IMR-90 (cell line): ENCODE results near the gene BTBD3. TPM values are rescaled to one million over a fixed set of nuclear protein-coding genes. Genes with fewer than 3 reads are reported as not detected.

Source experiments
- ATAC-seq: fragments of 200-7000 bp; cut with Tn5 transposase; 2 replicates; pipeline ENCODE4 v1.9.1; 2020; ENCODE audit warnings: low read depth, mild to moderate bottlenecking, moderate library complexity
- BruUV-seq: library from RNA; stranded (reverse); fragments of 400-500 nt; replicated peaks from 2 replicates; lab custom pipeline; 2021; lab: Mats Ljungman, UMichigan
- CTCF ChIA-PET: fragments of 300-600 bp; formaldehyde crosslinking; extraction: SDS; loops from one replicate; lab custom pipeline; 2021; ENCODE audit warnings: antibody characterized with exemption; lab: Yijun Ruan, JAX
- POLR2A ChIA-PET: fragments of 300-600 bp; sonication (Branson Sonifier 250); formaldehyde crosslinking; loops from one replicate; lab custom pipeline; 2022; ENCODE audit warnings: antibody characterized with exemption; ENCODE audit not compliant: unreplicated experiment; lab: Charles Lee
- DNase-seq: peaks from one replicate; pipeline ENCODE4 v3.0.0; 2013
- H2AFZ ChIP-seq: replicated peaks from 2 replicates; pipeline ENCODE3; 2013; ENCODE audit warnings: low read length, mild to moderate bottlenecking; ENCODE audit not compliant: poor library complexity
- H2AK5ac ChIP-seq: 2 replicates; pipeline ENCODE4 v1.6.1; 2013; ENCODE audit warnings: low read depth, low read length, inconsistent platforms
- H2AK9ac ChIP-seq: replicated peaks from 2 replicates; pipeline ENCODE3; 2013; ENCODE audit warnings: mild to moderate bottlenecking, low read depth, low read length, moderate library complexity; ENCODE audit not compliant: poor library complexity
- H2BK120ac ChIP-seq: 2 replicates; pipeline ENCODE4 v1.6.1; 2013; ENCODE audit warnings: low read depth, low read length, inconsistent platforms
- H2BK15ac ChIP-seq: 3 replicates; pipeline ENCODE4 v1.6.1; 2013; ENCODE audit warnings: low read depth, low read length, inconsistent platforms
- H2BK20ac ChIP-seq: 2 replicates; pipeline ENCODE4 v1.6.1; 2013; ENCODE audit warnings: low read depth, mild to moderate bottlenecking, inconsistent platforms, low read length, moderate library complexity
- H2BK5ac ChIP-seq: 2 replicates; pipeline ENCODE4 v1.6.1; 2013; ENCODE audit warnings: mild to moderate bottlenecking, low read depth, low read length, inconsistent platforms; ENCODE audit not compliant: poor library complexity, severe bottlenecking
- H3K14ac ChIP-seq: replicated peaks from 2 replicates; pipeline ENCODE4 v1.6.1; 2013; ENCODE audit warnings: low read depth, low read length, inconsistent platforms
- H3K18ac ChIP-seq: 2 replicates; pipeline ENCODE4 v1.6.1; 2013; ENCODE audit warnings: low read depth, low read length, control low read depth
- H3K23ac ChIP-seq: 2 replicates; pipeline ENCODE4 v1.6.1; 2013; ENCODE audit warnings: low read depth, low read length, inconsistent platforms
- H3K27ac ChIP-seq: 2 replicates; pipeline ENCODE4 v1.5.1; 2013; ENCODE audit warnings: mild to moderate bottlenecking, control low read depth, low read length; ENCODE audit not compliant: insufficient read depth
- H3K27me3 ChIP-seq: 2 replicates; pipeline ENCODE4 v1.6.1; 2013; ENCODE audit warnings: low read length; ENCODE audit not compliant: control insufficient read depth, insufficient read depth
- H3K36me3 ChIP-seq: 2 replicates; pipeline ENCODE4 v1.6.1; 2013; ENCODE audit warnings: low read length, mixed read lengths; ENCODE audit not compliant: control insufficient read depth, insufficient read depth
- H3K4ac ChIP-seq: 2 replicates; pipeline ENCODE4 v1.6.1; 2013; ENCODE audit warnings: low read depth, low read length, inconsistent platforms
- H3K4me1 ChIP-seq: 2 replicates; pipeline ENCODE4 v1.6.1; 2013; ENCODE audit warnings: low read length, mixed read lengths; ENCODE audit not compliant: control insufficient read depth, insufficient read depth
- H3K4me2 ChIP-seq: 2 replicates; pipeline ENCODE4 v1.6.1; 2013; ENCODE audit warnings: low read depth, mild to moderate bottlenecking, control low read depth, low read length, moderate library complexity
- H3K4me3 ChIP-seq: 2 replicates; pipeline ENCODE4 v1.5.1; 2013; ENCODE audit warnings: low read depth, mild to moderate bottlenecking, control low read depth, low read length, moderate library complexity; ENCODE audit not compliant: insufficient read depth
- H3K56ac ChIP-seq: 2 replicates; pipeline ENCODE4 v1.6.1; 2013; ENCODE audit warnings: low read length, inconsistent platforms; ENCODE audit not compliant: insufficient read depth; ENCODE audit errors: extremely low read depth
- H3K79me1 ChIP-seq, 2 experiments: 2 replicates each; pipeline ENCODE4 v1.6.1; 2013; ENCODE audit warnings: low read length in 2 of 2, inconsistent platforms in 1 of 2, low read depth in 1 of 2
- H3K9ac ChIP-seq: 2 replicates; pipeline ENCODE4 v1.6.1; 2013; ENCODE audit warnings: low read depth, low read length, control low read depth
- H3K9me1 ChIP-seq: 2 replicates; pipeline ENCODE4 v1.6.1; 2013; ENCODE audit warnings: low read length, inconsistent platforms; ENCODE audit not compliant: insufficient read depth
- H3K9me3 ChIP-seq: 2 replicates; pipeline ENCODE4 v1.6.1; 2013; ENCODE audit warnings: low read length; ENCODE audit not compliant: control insufficient read depth, insufficient read depth
- H4K20me1 ChIP-seq: 2 replicates; pipeline ENCODE4 v1.6.1; 2013; ENCODE audit warnings: low read length, inconsistent platforms; ENCODE audit not compliant: insufficient read depth
- H4K5ac ChIP-seq: 2 replicates; pipeline ENCODE4 v1.6.1; 2013; ENCODE audit warnings: mild to moderate bottlenecking, low read depth, low read length, control low read depth
- H4K8ac ChIP-seq, 2 experiments: 2 replicates each; pipeline ENCODE4 v1.6.1; 2013; ENCODE audit warnings: low read depth in 2 of 2, low read length in 2 of 2, control low read depth in 1 of 2, inconsistent platforms in 1 of 2
- H4K91ac ChIP-seq: 2 replicates; pipeline ENCODE4 v1.6.1; 2013; ENCODE audit warnings: low read depth, low read length, inconsistent platforms; ENCODE audit not compliant: insufficient read depth
- BHLHE40 ChIP-seq: fragments of 150-350 bp; IDR thresholded peaks from 2 replicates; pipeline ENCODE4 v1.6.1; 2016; ENCODE audit warnings: mild to moderate bottlenecking, low read depth, low read length
- CEBPB ChIP-seq: IDR thresholded peaks from 2 replicates; pipeline ENCODE4 v1.6.1; 2012; ENCODE audit warnings: low read depth, low read length, improper control_type of control experiment
- CHD1 ChIP-seq: IDR thresholded peaks from 2 replicates; pipeline ENCODE4 v1.6.1; 2012; ENCODE audit warnings: low read depth, low read length, improper control_type of control experiment
- CTCF ChIP-seq: conservative IDR thresholded peaks from 2 replicates; pipeline ENCODE4 v1.5.1; 2012; ENCODE audit warnings: mild to moderate bottlenecking, low read depth, low read length, improper control_type of control experiment
- MAFK ChIP-seq: IDR thresholded peaks from 2 replicates; pipeline ENCODE4 v1.6.1; 2012; ENCODE audit warnings: low read depth, low read length, improper control_type of control experiment
- MAZ ChIP-seq: IDR thresholded peaks from 2 replicates; pipeline ENCODE4 v1.6.1; 2012; ENCODE audit warnings: low read depth, mild to moderate bottlenecking, low read length, improper control_type of control experiment, moderate library complexity, borderline replicate concordance
- MXI1 ChIP-seq: IDR thresholded peaks from 2 replicates; pipeline ENCODE4 v1.6.1; 2012; ENCODE audit warnings: low read depth, mild to moderate bottlenecking, low read length, moderate library complexity, borderline replicate concordance
- NFE2L2 ChIP-seq: fragments of 150-350 bp; IDR thresholded peaks from 2 replicates; pipeline ENCODE4 v1.6.1; 2016; ENCODE audit warnings: low read depth, mild to moderate bottlenecking, low read length
- POLR2A ChIP-seq: IDR thresholded peaks from 2 replicates; pipeline ENCODE4 v1.6.1; 2012; ENCODE audit warnings: mild to moderate bottlenecking, low read depth, low read length
- RAD21 ChIP-seq: IDR thresholded peaks from 2 replicates; pipeline ENCODE4 v1.6.1; 2012; ENCODE audit warnings: low read length, improper control_type of control experiment
- RCOR1 ChIP-seq: IDR thresholded peaks from 2 replicates; pipeline ENCODE4 v1.6.1; 2012; ENCODE audit warnings: mild to moderate bottlenecking, low read length, improper control_type of control experiment; ENCODE audit not compliant: insufficient replicate concordance
- SMC3 ChIP-seq: fragments of 150-350 bp; IDR thresholded peaks from 2 replicates; pipeline ENCODE4 v1.6.1; 2016; ENCODE audit warnings: low read depth, mild to moderate bottlenecking, antibody characterized with exemption, low read length, moderate library complexity
- WGBS, 2 experiments: methylation state at CpG; one replicate each; pipeline versions ENCODE4 v1.1.5 to v1.1.7; 2013; ENCODE audit warnings: missing lambda C conversion rate in 2 of 2; ENCODE audit not compliant: insufficient read length in 1 of 2; ENCODE audit errors: extremely low coverage in 2 of 2; 5-methylcytosine and 5-hydroxymethylcytosine counted together
- dilution Hi-C: fragments of 300-500 bp; cut with HindIII; formaldehyde crosslinking; loops from one replicate; pipeline ENCODE4 v1.14.3; 2018; ENCODE audit warnings: low sequenced_read_pairs; ENCODE audit not compliant: unreplicated experiment
- in situ Hi-C: fragments of 300-500 bp; cut with MboI; formaldehyde crosslinking; loops from 3 replicates; pipeline ENCODE4 v1.14.3; 2019; ENCODE audit warnings: low sequenced_read_pairs, inconsistent platforms, mixed read lengths
- intact Hi-C: fragments of 100-400 bp; cut with micrococcal nuclease; formaldehyde crosslinking; loops from 2 replicates; pipeline ENCODE4 v1.10.0; 2022
- polyA plus RNA-seq, 3 experiments: library from polyadenylated mRNA; depleted of rRNA; stranded (reverse); fragments of >200 nt; gene quantifications; 2 replicates each; pipeline ENCODE4 v1.2.3, GENCODE V29; 2012; ENCODE audit warnings: low replicate concordance in 1 of 3
- total RNA-seq: library from RNA; depleted of rRNA; stranded (reverse); fragments of >200 nt; gene quantifications from 2 replicates; pipeline ENCODE4 v1.2.3, GENCODE V29; 2012
- TF ChIP-seq, protein P1 (sequence below): fragments of 150-350 bp; IDR thresholded peaks from 2 replicates; pipeline ENCODE4 v1.6.1; 2017; ENCODE audit warnings: mild to moderate bottlenecking, antibody characterized with exemption, low read length, low read depth
- TF ChIP-seq, protein P2 (sequence below): fragments of 150-350 bp; IDR thresholded peaks from 2 replicates; pipeline ENCODE4 v1.6.1; 2016; ENCODE audit warnings: low read depth, mild to moderate bottlenecking, low read length, moderate library complexity, borderline replicate concordance

BTBD3 gene
- total and polyA plus RNA-seq, 2 of the 4 experiments (the other 2 are of a cell fraction), result 22.7 to 44.6 TPM

- 100% methylated on average over 1 of the region's 4 CpGs; no CpG with 5 or more reads in 1 of the 2 experiments for WGBS, 2 experiments
- dilution Hi-C loops (no loop called here), intact Hi-C loops (no loop called here), in situ Hi-C loops (no loop called here)
- Histone ChIP-seq H2BK120ac (no peak overlapping the region), H3K27ac (no peak overlapping the region), H2BK20ac (no peak overlapping the region), H3K9me3 (no peaks in the 10 kb centered on the region), H3K4me3 (no peak overlapping the region), H2BK5ac (no peak overlapping the region), H2BK15ac (no peak overlapping the region), H3K9ac (no peak overlapping the region), H2AK5ac (no peak overlapping the region), H3K14ac (no peak overlapping the region), H3K18ac (no peak overlapping the region), H3K27me3 (no peaks in the 10 kb centered on the region), H4K91ac (no peak overlapping the region), H3K4ac (no peak overlapping the region), H3K23ac (no peak overlapping the region), H3K4me1 (no peaks in the 10 kb centered on the region), H2AK9ac (no peak overlapping the region), H3K4me2 (no peak overlapping the region), H3K9me1 (no peaks in the 10 kb centered on the region), H4K8ac (no peak overlapping the region), H4K5ac (no peak overlapping the region), H3K36me3 (no peaks in the 10 kb centered on the region), H3K56ac (no peak overlapping the region), H3K79me1 (no peaks in the 10 kb centered on the region), H4K20me1 (no peaks in the 10 kb centered on the region), H2AFZ (no peak overlapping the region)
- no peak for ATAC-seq
- CTCF ChIA-PET, result no interaction called here
- TF ChIP-seq, protein P1, sequence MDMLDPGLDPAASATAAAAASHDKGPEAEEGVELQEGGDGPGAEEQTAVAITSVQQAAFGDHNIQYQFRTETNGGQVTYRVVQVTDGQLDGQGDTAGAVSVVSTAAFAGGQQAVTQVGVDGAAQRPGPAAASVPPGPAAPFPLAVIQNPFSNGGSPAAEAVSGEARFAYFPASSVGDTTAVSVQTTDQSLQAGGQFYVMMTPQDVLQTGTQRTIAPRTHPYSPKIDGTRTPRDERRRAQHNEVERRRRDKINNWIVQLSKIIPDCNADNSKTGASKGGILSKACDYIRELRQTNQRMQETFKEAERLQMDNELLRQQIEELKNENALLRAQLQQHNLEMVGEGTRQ, result no peak
- TF ChIP-seq SMC3, result no peak
- no peak for TF ChIP-seq CHD1
- no peak for TF ChIP-seq MAZ
- TF ChIP-seq RAD21, result no peak
- TF ChIP-seq CEBPB, result no peak
- no peak for TF ChIP-seq POLR2A
- TF ChIP-seq CTCF, result no peak
- TF ChIP-seq RCOR1, result no peak
- no peak for TF ChIP-seq BHLHE40
- no peak for TF ChIP-seq MAFK
- TF ChIP-seq NFE2L2, result no peak
- TF ChIP-seq MXI1, result no peak
- TF ChIP-seq, protein P2, sequence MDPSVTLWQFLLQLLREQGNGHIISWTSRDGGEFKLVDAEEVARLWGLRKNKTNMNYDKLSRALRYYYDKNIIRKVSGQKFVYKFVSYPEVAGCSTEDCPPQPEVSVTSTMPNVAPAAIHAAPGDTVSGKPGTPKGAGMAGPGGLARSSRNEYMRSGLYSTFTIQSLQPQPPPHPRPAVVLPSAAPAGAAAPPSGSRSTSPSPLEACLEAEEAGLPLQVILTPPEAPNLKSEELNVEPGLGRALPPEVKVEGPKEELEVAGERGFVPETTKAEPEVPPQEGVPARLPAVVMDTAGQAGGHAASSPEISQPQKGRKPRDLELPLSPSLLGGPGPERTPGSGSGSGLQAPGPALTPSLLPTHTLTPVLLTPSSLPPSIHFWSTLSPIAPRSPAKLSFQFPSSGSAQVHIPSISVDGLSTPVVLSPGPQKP, result no peak
- no TSS peak for BruUV-seq
- POLR2A ChIA-PET, result interaction anchor here (0.6 kb wide), 1 partner anchor 395 kb away, joined by 11 read pairs; no protein-coding TSS in a partner anchor
- DNase-seq, result no peak
Observed at GRCh38 chr20:11941593-11942246, 24.0 kb downstream of the BTBD3 start.
